Stimulated activated CD4-positive, alpha-beta T cell treated with anti-CD3 and anti-CD28 coated beads, Interleukin-1b, Interleukin-23, amount 100 ng/mL, for 48 hours (primary cell): ENCODE measurements around the gene RARA.

Source experiments
- DNase-seq: peaks from one replicate; pipeline ENCODE4 v3.0.0-alpha.2; 2020

Gene RARA

DNA sequence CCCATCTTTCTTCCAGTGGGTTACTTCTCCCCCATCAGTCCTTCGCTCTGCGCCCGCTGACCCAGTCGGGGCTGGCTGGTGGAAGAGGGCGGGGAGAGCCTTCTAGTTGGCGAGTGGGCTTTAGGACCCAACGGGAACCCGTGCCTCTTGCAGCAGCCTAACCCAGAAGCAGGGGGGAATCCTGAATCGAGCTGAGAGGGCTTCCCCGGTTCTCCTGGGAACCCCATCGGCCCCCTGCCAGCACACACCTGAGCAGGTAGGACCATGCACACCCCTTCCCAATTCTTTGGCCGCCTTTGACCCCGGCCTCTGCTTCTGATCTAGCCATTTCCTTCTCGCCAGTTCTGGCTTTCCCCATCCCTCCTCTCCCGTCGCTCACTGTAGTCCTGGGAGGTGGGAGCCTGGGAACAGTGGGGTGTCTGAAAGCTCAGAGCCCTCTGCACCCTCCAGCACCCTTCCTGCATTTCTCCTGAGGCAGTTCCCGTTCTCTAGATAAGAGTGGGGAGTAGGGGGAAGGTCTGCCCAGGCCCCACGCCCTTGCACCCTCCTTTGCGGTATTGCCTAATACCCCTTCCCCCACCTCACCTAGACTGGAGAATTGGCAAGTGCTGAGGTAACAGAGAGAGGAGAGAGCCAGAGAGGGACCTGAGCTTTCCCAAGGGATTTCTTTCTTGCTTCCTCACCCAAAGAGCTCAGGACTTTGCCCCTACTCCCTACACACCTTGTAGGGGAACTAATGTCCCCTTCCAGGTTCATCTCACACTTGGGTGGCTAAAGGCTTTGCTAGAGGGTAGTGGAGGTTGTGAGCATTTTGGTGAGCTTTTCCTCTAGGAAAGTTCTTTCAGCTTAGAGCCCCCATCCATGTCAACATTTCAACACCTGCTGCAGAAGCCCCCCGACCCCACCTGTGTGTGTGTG is at the start of gene RARA:
Gene RARA (plus strand): TSS at position 150 of the 918 bp plus-strand sequence. CDS start 22,039 bp downstream, outside the sequence.
- no peak for DNase-seq

- DNase-seq: no peak
Measured at GRCh38 chr17:40259505-40259904, 49.5 kb upstream of the RARA start.

DNA sequence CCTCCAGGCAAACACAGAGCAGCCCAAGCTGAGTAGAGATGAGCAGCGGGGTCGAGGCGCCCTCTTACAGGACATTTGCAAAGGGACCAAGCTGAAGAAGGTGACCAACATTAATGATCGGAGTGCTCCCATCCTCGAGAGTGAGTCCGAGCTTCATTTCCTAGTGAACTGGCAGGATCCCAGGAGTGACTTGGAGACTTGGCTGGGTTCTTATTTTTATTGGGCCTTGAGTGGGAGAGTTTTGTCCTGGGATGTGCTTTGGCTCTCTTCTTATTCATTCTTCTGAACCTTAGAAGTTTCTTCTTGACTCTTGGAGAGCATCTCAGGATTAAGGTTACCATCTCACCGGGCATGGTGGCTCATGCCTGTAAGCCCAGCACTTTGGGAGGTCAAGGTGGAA is 48.5 kb upstream of the RARA start:
- DNase-seq: no peak

DNA sequence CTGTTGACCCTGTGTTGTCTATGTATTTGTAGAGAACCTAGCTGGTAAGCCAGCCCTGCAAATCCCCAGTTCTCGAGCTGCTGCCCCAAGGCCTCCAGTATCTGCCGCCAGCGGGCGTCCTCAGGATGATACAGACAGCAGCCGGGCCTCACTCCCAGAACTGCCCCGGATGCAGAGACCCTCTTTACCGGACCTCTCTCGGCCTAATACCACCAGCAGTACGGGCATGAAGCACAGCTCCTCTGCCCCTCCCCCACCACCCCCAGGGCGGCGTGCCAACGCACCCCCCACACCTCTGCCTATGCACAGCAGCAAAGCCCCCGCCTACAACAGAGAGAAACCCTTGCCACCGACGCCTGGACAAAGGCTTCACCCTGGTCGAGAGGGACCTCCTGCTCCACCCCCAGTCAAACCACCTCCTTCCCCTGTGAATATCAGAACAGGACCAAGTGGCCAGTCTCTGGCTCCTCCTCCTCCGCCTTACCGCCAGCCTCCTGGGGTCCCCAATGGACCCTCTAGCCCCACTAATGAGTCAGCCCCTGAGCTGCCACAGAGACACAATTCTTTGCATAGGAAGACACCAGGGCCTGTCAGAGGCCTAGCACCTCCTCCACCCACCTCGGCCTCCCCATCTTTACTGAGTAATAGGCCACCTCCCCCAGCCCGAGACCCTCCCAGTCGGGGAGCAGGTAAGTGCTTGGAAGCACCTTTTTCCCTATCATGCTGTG is 44.4 kb upstream of the RARA start:
- DNase-seq: no peak

- no peak for DNase-seq
Measured at GRCh38 chr17:40265337-40265736, 43.6 kb upstream of the RARA start.

GRCh38 chr17:40266882-40267281 is 42.1 kb upstream of the RARA start:
- no peak for DNase-seq

GRCh38 chr17:40268141-40268712 is 40.8 kb upstream of the RARA start:
- no peak for DNase-seq

DNA sequence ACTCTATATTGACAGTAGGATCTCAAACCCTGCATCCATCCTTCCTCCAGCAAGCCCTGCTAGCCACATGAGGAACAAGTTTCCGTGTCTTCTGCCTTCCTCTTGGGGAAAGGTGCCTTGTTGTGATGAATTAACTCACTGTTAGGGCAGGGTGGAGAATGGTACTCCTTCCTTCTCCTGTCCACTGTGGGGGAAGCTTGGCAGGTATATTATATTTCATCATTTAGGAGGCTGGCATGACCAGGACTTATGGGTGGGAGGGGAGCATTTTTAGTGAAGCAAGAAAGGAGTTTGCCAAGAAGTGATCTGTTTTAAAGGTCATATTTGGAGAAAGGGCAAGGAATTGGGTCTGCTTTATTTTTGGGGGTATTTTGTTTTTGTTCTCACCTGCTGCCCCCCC is 30.6 kb upstream of the RARA start:
- no peak for DNase-seq

- no peak for DNase-seq
Measured at GRCh38 chr17:40279402-40279801, 29.6 kb upstream of the RARA start.

- no peak for DNase-seq
Measured at GRCh38 chr17:40281663-40282062, 27.3 kb upstream of the RARA start.

- DNase-seq: no peak
Measured at GRCh38 chr17:40283662-40284061, 25.3 kb upstream of the RARA start.

DNA sequence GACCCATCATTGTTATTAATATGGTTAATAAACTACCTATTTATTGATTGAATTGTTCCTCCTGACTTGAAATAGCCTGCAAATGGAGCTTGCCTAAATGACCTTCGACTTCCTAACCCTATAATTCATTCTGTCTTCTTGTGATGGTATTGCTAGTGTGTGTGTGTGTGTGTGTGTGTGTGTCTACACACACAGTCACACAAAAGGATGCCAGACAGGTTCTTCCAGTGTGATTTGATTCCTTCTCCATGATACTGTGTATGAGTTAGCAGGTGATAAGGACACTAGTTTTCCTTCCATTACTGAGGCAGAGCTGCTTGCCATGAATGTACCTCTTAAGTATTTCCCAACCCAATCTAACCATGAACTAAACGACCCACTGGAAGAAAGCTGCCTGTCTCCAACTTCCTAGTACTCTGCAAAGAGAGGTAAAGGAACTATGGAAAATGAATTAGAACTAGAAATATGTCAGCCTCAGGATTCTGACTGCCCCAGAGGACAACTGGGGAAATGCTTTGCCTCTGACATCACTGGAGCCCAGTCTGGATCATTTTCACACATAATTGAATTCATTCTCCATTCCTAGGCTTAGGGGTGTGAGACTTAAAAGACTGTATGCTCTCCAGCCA is 24.8 kb upstream of the RARA start:
- no peak for DNase-seq

DNA sequence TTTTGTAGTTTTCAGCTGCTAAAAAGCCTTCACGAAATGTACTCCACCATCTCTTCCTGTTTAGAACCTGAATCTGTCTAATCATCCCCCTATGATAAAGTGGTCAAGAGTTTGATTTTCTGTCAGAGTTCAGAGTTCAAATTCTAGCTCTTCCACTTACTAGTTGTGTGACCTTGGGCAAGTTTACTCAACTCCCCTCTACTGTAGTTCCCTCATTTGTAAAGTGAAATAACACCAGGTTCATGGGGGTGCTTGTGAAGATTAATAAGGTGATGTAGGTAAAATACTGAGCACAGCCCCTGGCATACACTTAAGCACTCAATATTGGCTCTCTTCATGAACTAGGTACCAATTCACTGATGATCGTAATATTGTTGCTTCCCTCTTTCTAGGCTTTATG is 22.5 kb upstream of the RARA start:
- DNase-seq: no peak

GRCh38 chr17:40287159-40287493 is 21.9 kb upstream of the RARA start:
- DNase-seq: no peak

- peak; percentile 99 for DNase-seq
Measured at GRCh38 chr17:40287494-40288369, 21.2 kb upstream of the RARA start, which contains the start of gene CDC6. TSS of gene CDC6 (plus strand) at chr17:40287879. CDS start at chr17:40289421, 1,542 bp downstream.

DNA sequence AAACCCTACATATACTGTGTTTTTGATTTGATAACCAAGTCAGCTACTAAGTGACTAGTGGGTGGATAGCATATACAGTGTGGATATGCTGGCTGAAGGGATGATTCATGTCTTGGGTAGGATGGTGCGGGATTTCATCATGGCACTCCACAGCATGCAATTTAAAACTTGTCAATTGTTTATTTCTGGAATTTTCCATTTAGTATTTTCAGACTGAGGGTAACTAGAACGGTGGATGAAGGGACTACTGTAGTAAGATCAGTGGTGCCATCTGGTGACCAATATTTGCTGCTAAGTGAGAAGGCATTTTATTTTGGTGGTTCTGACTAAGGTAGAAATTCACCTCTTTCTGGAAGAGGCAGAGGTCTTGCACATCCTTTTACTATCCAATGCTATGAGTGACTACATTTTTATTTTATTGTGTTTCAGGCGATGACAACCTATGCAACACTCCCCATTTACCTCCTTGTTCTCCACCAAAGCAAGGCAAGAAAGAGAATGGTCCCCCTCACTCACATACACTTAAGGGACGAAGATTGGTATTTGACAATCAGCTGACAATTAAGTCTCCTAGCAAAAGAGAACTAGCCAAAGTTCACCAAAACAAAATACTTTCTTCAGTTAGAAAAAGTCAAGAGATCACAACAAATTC is 18.2 kb upstream of the RARA start:
- no peak for DNase-seq

- no peak for DNase-seq
Measured at GRCh38 chr17:40291281-40291664, 17.7 kb upstream of the RARA start.

DNA sequence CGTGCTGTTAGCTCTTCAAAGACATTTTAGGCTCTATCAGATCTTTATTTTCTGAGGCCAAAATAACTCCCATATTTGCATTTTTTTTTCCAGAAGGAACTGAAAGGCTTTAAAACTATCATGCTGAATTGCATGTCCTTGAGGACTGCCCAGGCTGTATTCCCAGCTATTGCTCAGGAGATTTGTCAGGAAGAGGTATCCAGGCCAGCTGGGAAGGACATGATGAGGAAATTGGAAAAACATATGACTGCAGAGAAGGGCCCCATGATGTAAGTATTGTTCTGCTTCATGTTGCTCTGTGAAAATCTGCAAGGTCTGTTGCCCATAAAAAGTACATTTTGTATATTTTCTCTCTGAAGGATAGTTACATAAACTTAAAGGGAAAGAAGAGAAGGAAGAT is 15.6 kb upstream of the RARA start:
- DNase-seq: no peak

GRCh38 chr17:40295488-40296436 is 13.2 kb upstream of the RARA start:
- DNase-seq: no peak

DNA sequence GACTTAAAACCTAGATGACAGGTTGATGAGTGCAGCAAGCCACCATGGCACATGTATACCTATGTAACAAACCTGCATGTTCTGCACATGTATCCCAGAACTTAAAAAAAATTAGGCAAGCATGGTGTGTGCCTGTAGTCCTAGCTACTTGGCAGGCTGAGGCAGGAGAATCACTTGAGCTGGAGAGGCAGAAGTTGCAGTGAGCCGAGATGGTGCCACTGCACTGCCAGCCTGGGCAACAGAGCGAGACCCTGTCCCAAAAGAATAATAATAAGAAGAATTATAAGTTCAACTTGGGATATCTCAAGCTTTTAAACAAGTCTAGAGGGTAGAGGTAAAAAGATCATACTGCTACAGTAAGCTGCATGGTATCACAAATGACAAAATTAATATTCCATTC is 11.5 kb upstream of the RARA start:
- DNase-seq: no peak

- no peak for DNase-seq
Measured at GRCh38 chr17:40298726-40299125, 10.3 kb upstream of the RARA start.
